ENCODE results near the gene CPNE5.

DNA sequence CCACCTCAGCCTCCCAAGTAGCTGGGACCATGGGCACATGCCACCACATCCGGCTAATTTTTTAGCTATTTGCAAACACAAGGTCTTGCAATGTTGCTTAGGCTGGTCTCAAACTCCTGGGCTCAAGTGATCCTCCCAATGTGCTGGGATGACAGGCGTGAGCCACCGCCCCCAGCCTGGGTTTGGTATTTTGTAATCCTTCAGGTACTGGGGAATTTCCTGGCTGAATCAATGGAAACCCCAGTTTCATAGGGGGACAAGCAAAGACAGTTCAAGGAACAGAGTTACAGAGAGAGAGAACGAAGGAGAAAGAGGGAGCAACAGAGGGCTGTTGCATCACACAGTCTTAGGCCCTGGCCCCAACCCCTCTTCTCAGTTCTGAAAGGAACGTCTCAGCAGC, 105.9 kb downstream of the CPNE5 start:
- TF ChIP-seq CTCF (IDR thresholded peaks at IDR 0.05) (no peak), POLR2A (IDR thresholded peaks at IDR 0.05) (no peak), POLR2AphosphoS5 (IDR thresholded peaks at IDR 0.05; ENCODE audit: insufficient read depth in 1 of 2, low read depth in 1 of 2) (no peak)

Data from vagina (tissue), 2 donors.